ENCODE results near the gene TJP3.

The TJP3 gene

DNA sequence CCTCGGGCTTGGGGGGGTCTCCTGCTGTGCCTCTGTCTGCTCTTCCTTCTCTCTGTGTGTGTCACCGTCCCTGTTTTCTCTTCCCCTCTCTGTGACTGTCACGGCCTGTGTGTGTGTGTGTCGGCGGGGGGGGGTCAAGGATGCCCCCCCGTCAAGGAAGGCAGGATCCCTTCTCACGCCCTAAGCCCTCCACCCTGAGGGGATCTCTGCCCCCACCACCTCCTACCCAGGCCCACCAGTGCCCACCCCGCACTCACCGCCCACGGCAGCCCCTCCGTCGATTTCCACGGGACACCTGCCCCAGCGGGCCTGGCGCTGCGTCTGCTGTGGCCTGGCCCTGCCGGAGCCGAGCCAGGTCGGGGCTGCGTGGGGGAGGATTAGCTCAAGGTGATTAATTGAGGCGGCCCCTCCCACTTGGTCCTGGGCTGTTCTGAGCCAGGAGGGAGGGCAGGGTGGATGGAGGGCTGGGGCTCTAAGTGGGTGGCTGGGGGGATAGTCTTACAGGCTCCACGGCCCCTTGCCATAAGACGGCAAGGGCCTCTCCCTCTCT is 63.8 kb downstream of the TJP3 start, which contains the start of gene RAX2:
TSS of gene RAX2 (minus strand) at position 323 of the 550 bp plus-strand sequence. CDS start 486 bp downstream, outside the sequence.
- Histone ChIP-seq H3K9me3 (ENCODE audit: control insufficient read depth, insufficient read depth, low read length) (no peaks in the 10 kb centered on the region), H3K4me1 (ENCODE audit: control insufficient read depth, low read length) (no peaks in the 10 kb centered on the region), H3F3A (ENCODE audit: control insufficient read depth, insufficient read depth) (no peaks in the 10 kb centered on the region), H3K79me2 (ENCODE audit: control insufficient read depth, low read length) (no peaks in the 10 kb centered on the region), H4K20me1 (ENCODE audit: control insufficient read depth, insufficient read depth, low read depth, low read length) (no peaks in the 10 kb centered on the region), H3K27me3 (ENCODE audit: control insufficient read depth, low read length) (no peaks in the 10 kb centered on the region), H3K4me3 (ENCODE audit: low read length) (no peak within 1 kb of the TSS), H3K27ac (ENCODE audit: low read depth, low read length) (no peak within 1 kb of the TSS), H3K9me2 (replicated peaks; ENCODE audit: control insufficient read depth, low read length) (no peaks in the 10 kb centered on the region), H3K4me2 (ENCODE audit: low read length) (no peak within 1 kb of the TSS), H3K36me3 (ENCODE audit: control insufficient read depth, low read length) (peaks cover 5% of the 10 kb centered on the region; the same call in 1 of the 2 replicates)
- TF ChIP-seq EZH2phosphoT487 (IDR thresholded peaks at IDR 0.05; ENCODE audit: borderline replicate concordance, low read length), result no peak
- TF ChIP-seq, protein P1, sequence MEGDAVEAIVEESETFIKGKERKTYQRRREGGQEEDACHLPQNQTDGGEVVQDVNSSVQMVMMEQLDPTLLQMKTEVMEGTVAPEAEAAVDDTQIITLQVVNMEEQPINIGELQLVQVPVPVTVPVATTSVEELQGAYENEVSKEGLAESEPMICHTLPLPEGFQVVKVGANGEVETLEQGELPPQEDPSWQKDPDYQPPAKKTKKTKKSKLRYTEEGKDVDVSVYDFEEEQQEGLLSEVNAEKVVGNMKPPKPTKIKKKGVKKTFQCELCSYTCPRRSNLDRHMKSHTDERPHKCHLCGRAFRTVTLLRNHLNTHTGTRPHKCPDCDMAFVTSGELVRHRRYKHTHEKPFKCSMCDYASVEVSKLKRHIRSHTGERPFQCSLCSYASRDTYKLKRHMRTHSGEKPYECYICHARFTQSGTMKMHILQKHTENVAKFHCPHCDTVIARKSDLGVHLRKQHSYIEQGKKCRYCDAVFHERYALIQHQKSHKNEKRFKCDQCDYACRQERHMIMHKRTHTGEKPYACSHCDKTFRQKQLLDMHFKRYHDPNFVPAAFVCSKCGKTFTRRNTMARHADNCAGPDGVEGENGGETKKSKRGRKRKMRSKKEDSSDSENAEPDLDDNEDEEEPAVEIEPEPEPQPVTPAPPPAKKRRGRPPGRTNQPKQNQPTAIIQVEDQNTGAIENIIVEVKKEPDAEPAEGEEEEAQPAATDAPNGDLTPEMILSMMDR (IDR thresholded peaks at IDR 0.05; ENCODE audit: low read depth, low read length, poor library complexity, severe bottlenecking), result no peak

DNA sequence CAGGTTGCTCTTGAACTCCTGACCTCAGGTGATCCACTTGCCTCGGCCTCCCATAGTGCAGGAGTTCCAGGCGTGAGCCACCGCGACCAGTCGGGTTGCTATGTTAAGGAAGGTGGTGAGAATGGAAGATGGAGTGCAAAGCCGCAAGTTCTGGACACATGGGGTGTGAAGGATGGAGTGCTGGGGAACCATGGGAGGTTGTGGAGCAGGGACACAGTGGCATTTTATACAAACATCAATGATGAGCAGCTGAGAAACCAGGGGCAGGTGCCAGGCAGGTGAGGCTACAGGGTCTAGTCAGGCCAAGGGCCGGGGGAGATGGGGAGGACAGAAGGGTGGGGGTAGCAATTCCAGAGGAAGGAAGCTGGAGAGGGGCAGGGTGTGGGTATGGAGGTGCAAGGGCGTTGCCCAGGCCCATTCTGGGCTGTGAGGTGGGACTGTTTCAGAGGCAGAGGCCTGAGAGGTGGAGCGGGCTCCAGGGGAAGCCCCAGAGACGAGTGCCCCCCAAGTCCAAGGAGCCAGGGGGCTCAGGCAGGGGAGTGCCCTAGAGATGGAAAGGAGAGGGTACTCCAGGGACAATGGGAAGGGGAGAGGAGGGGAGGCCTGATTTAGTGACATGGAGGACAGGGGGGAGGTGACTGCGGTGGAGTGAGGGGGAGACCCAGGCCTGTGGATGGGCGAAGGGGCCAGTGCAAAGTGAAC is 65.8 kb downstream of the TJP3 start:
- Histone ChIP-seq H3K79me2 (ENCODE audit: control insufficient read depth, low read length) (no peaks in the 10 kb centered on the region), H3K4me1 (ENCODE audit: control insufficient read depth, low read length) (no peaks in the 10 kb centered on the region), H3K27ac (ENCODE audit: low read depth, low read length) (no peak overlapping the region), H3K9me3 (ENCODE audit: control insufficient read depth, insufficient read depth, low read length) (no peaks in the 10 kb centered on the region), H3K36me3 (ENCODE audit: control insufficient read depth, low read length) (no peaks in the 10 kb centered on the region), H3K4me3 (ENCODE audit: low read length) (no peak overlapping the region), H3K9me2 (replicated peaks; ENCODE audit: control insufficient read depth, low read length) (no peaks in the 10 kb centered on the region), H3K27me3 (ENCODE audit: control insufficient read depth, low read length) (no peaks in the 10 kb centered on the region), H3K4me2 (ENCODE audit: low read length) (no peak overlapping the region), H3F3A (ENCODE audit: control insufficient read depth, insufficient read depth) (no peaks in the 10 kb centered on the region), H4K20me1 (ENCODE audit: control insufficient read depth, insufficient read depth, low read depth, low read length) (no peaks in the 10 kb centered on the region; the same call in 1 of the 2 replicates)
- TF ChIP-seq EZH2phosphoT487 (IDR thresholded peaks at IDR 0.05; ENCODE audit: borderline replicate concordance, low read length), result no peak
- TF ChIP-seq, protein P1 (IDR thresholded peaks at IDR 0.05; ENCODE audit: low read depth, low read length, poor library complexity, severe bottlenecking), result no peak

DNA sequence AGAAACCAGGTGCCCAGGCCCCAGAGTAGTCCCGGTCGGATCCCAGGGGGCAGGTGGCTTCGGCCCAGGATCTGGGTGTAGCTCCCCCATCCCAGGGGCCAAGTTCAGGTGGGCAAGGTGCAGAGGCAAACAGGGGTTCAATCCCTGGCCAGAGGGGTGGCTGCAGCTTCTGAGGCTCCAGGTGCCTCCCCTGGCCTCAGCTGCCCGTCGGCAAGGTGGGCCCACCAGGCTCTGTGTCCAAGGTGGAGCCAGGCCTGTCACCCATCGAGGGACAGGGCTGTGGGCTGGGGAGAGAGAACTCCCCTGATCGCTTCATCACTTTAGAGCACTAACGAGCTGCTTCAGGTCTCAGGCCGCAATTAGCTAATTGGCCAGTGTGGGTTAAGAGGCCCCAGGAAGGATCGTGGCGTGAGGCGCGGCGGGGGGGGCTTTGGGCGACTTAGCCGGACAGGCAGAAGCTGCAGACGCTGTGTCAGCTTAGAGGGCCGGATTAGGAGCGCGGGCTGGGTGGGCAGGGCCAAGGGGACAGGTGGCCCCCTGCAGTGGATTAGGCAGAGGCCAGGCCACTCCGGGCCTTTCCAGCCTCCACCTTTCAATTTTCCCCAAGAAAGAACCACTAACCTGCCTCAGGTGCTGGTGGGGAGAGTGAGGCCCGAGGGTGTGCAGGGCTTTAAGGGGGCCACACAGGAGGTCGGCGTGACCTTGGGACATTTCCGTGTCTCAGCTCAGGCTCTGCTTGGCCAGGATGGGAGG is 66.6 kb downstream of the TJP3 start:
- no peak overlapping the region for H3K27ac ChIP-seq (ENCODE audit: low read depth, low read length)
- no peaks in the 10 kb centered on the region for H3K27me3 ChIP-seq (ENCODE audit: control insufficient read depth, low read length)
- no peaks in the 10 kb centered on the region for H3K36me3 ChIP-seq (ENCODE audit: control insufficient read depth, low read length)
- TF ChIP-seq, protein P1 (IDR thresholded peaks at IDR 0.05; ENCODE audit: low read depth, low read length, poor library complexity, severe bottlenecking), result no peak
- TF ChIP-seq EZH2phosphoT487 (IDR thresholded peaks at IDR 0.05; ENCODE audit: borderline replicate concordance, low read length), result no peak
- H3K4me1 ChIP-seq (ENCODE audit: control insufficient read depth, low read length), result no peaks in the 10 kb centered on the region
- H3F3A ChIP-seq (ENCODE audit: control insufficient read depth, insufficient read depth), result no peaks in the 10 kb centered on the region
- H3K9me3 ChIP-seq (ENCODE audit: control insufficient read depth, insufficient read depth, low read length), result no peaks in the 10 kb centered on the region
- no peaks in the 10 kb centered on the region for H3K9me2 ChIP-seq (replicated peaks; ENCODE audit: control insufficient read depth, low read length)
- no peaks in the 10 kb centered on the region; the same call in 1 of the 2 replicates for H4K20me1 ChIP-seq (ENCODE audit: control insufficient read depth, insufficient read depth, low read depth, low read length)
- H3K4me3 ChIP-seq (ENCODE audit: low read length), result no peak overlapping the region
- no peak overlapping the region for H3K4me2 ChIP-seq (ENCODE audit: low read length)
- H3K79me2 ChIP-seq (ENCODE audit: control insufficient read depth, low read length), result no peaks in the 10 kb centered on the region

Measured in DOHH2 (cell line).